HG03342 (cell line): ENCODE data around the gene FIGN.

Experiments
- ATAC-seq: cut with Tn5 transposase; IDR thresholded peaks from one replicate; pipeline ENCODE4 v1.9.1; 2021; ENCODE audit warnings: mild to moderate bottlenecking, moderate library complexity; ENCODE audit not compliant: unreplicated experiment

FIGN gene

GRCh38 chr2:163711699-163712098 lies 24.1 kb downstream of the FIGN start:
- ATAC-seq, result no peak

- no peak for ATAC-seq
Measured at GRCh38 chr2:163711258-163711657, 24.6 kb downstream of the FIGN start.

DNA sequence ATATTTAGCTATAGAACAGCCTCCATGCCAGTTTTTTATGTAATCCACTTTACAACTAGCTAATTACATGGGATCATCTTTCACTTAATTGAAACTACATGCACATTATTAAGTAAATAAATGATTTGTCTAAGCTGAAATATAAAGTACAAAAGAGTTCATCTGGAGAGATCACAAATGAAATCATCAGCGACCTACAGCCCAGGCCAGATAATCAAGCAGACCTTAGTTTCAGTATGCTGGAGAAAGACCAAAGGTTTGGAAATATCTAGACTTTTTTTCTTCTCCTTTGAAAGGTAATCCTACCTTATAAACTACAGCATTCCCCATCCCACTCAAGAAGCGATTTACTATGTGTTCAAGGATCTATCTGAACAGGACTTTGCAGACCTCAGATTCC lies 26.5 kb downstream of the FIGN start:
- no peak for ATAC-seq

DNA sequence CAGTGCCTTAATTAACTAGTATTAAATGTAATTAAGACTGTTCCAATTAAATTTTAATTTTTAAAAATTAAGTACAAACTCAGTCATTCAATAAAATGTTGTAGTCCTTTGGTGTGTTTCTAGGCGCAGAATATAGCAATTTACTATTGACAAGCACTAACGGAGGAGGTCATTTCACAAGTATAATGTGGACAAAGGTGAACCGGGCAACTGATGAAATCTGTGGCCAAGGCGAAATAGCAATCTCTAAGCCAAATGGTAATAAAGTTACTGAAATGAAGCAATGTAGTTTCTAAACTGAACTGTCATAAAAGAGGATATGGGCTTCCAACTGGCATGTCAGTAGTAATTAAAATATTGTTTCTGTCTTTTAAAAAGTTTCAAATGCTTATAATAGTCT lies 27.5 kb downstream of the FIGN start:
- no peak for ATAC-seq

DNA sequence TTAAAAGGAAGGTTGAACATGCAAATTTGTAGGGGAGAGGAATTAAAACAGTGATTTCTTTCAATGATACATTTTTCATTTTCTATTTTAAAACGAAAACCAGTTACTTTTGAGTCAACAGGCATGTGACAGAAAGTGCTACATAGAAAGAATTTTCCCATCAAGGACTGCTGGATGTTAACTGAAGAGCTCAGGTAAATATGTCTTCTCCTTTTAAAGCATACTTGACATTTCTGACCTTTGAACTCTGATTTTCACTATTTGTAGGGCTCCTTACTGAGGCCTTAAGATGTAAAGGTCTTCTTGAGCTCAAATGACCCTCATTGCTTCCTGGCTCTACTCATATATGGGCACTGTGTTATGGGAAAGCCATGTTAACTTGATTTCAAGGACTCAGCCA lies 32.4 kb downstream of the FIGN start:
- ATAC-seq, result no peak

DNA sequence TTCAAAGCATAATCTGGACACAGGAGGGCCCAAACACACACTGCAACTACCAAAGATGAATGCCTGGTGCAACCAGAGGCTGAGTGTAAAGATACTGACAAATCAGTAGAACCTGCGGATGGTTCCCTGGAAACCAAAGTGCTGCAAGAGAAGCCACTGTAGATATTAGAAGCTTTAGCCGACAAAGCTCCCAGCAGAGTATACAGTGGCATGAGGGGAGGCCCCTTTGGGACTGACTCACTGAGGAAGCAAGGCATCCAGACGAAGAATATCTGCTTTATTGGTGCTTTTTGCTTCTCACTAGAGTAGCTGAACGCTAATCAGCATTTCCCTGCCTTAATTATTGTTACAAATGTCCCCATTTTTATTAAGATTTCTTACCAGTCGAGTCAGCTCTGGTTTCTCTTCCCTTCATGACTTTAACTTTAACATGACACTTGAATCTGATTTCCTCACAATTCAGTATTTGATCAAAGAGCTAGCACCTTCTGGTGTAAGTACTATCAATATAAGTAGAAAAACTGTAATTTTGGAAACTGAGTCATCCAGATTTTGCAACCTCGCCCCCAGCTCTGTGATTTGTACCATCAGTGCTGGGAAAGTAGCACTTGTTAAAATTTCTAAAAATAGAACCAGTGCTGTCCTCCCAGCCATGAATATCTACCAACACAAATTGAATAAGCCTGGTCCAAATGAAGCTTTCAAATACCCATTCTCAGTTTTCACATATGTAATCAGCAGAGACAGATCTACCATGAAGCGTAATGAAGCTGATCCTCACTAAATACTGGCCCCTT lies 34.2 kb downstream of the FIGN start:
- ATAC-seq, result no peak

DNA sequence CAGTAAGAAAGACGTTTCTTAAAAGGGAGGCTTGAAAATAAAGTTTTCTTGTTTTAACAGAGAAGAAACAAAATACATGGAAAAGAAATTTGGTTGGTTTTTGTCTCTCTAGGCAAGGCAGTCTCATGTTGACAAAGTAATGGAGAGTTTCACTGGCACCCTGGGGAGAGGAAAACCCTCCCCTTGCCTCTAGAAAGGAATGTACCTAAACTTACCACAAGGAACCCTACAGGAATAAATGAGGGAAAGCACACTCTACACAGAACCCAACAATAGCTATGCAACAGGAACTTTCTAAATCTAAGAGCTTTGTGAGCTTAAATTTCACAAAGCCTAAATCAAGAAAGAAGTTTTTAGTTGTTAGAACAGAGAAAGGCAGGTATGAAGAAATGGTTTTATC lies 37.0 kb downstream of the FIGN start:
- ATAC-seq, result no peak

DNA sequence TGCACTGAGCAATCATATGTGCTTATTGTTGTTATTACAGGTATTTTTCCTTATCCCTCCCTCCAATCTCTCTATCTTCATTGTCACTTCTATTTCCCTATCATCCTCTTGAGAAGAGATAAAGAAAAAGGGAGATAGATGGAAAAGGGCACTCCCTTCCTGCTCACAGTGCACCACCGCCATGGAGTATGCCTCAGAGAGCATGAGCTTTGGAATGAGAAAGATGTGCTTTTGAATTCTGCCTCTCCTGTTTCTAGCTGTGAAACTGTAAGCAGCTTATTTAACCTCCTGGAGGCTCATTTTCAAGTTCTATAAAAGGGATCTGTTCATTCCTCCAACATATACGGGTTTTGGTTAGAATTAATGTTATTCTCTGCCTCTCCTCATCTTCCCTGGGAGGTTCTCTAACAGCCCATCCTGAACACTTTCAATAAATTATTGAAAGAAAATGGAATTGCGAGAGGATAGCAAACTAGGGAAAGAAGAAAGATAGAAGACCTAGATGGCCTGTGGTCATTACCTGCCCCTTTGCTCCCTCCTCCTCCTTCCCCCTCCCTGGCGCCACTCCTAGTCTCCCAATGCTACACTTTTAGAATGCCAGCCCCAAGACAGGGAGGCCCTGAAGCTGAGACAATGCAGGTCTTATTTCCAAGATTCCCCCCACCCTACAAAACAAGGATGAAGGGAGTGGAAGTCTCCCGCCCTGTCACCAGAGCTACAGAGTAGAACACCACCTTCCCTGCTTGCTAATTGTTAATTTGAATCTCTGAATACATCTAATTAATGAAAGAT lies 37.8 kb downstream of the FIGN start:
- no peak for ATAC-seq

DNA sequence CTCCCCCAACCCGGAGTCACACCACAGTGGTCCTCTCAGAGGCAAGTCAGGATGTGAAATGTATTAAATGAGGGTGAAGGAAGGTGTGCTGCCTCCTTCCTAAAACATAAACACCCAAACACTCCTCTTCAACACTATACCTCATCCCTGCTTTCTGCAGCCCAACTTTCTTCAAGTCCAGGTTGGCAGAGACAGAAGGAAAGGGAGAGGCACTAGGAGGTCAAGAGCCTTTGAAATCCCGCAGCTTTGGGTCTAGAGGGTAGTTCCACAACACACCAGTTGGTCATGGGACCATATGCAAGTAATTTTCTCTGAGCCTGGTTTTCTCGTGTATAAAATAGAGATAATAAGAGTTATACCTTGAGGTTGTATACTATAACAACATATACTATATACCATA lies 38.4 kb downstream of the FIGN start:
- no peak for ATAC-seq

GRCh38 chr2:163693484-163693883 lies 42.3 kb downstream of the FIGN start:
- no peak for ATAC-seq

GRCh38 chr2:163692611-163693482 lies 43.0 kb downstream of the FIGN start:
- no peak for ATAC-seq

DNA sequence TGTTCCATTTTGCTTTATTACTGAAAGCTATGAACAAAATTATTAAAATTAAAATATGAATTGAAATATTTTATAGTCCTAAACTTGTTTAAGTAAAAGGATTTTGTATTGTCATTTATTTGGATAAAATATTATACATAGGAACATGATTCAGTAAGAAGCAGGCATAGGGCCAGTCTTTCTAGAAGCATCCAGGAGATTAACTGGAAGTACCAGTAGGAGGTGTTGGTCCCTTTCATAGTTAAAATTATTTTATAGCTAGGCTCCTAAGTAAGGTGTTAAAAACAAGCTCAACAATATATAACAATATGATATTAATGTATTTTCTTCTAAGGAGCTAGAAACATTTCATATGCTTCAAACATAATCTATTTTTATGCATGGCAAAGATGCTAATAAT lies 43.7 kb downstream of the FIGN start:
- ATAC-seq, result no peak

- no peak for ATAC-seq
Measured at GRCh38 chr2:163690896-163691295, 44.9 kb downstream of the FIGN start.

DNA sequence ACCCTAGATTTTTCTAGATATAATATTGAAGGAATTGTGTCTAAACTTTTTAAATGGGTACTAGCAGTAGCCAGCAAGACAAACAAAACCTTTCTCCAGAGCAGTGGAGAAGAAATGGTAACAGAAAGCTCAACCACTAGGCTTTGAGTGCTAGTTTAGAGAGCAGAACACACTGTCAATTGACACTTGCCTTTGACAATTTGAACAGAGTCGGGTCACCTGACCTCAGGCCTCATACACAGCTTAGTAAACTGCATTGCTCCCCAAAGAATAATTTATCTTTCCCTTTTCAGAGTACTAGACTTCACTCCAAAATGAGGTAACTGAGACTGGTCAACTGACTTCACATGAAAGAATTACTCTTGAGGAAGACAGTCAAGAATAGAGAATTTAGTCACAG lies 48.6 kb downstream of the FIGN start:
- no peak for ATAC-seq

DNA sequence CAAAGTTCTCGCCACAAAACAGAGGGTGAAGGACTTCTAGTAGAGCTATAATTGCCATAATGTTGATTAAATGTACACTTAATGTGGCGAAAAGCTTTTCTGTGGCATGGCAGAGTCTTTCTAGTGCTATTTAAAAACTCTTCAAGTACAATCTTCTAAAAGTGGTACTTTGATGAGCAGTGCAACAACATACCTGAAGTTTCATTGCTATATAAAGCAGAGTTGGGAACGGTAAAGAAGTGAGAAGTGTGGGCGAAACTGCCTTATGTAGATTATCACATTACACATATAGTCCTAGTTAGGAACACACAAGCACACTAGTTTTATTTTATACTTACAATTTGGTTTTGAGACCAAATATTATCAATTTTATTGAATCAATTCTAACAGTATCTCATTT lies 49.5 kb downstream of the FIGN start:
- no peak for ATAC-seq

DNA sequence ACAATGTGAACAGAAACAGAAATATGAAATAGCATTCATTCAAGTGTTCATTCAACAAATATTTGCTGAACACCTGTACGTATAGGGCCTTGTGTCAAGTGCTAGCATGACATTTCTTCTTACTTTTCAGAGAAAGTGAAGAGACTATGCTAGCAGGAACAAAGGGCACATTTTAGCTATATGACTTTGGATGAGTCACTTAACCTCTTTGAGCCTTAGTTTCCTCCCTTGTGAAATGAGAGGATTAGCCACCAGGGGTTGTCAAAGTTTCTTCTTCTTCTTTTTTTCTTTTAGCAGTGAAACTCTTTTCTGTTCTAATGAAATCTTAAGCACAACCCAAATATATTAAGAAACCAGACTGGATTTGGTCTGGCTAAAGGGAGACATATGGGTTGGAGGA lies 53.1 kb downstream of the FIGN start:
- no peak for ATAC-seq

DNA sequence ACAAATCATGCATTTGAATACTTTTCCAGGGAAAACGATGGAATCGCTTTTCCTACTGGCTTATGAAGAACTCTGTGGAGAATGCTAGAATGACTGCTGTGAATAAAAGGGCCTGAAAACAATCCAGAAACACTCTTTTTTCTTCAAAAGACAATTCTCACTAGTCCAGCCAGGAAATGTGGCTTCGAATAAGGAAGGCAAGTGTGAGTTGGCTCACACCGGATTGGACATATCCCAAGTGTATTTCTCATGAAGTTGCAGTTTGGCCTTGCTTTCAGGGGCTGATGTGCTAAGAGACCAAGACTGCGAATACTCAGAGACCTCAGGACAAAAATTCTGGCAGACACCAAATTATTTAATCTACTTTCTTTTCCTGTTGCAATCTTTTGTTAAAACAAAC lies 54.1 kb downstream of the FIGN start:
- ATAC-seq, result no peak

DNA sequence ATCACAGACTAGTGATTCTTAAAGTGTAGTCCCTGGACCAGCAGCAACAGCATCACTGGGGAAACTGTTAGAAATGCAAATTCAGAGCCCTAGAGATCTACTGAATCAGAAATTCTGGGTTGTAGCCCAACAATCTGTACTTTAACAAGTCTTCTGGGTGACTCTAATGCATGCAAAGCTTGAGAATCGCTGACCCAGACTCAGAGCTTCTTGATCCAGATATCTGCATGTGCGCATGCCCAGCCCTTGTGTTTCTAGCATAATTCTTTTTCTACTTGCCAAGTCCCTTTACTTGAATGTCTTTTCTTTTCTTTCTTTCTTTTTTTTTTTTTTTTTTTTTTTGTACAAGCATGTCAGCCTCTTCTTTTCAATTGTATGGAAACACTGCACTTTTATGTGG lies 60.4 kb downstream of the FIGN start:
- ATAC-seq, result no peak

DNA sequence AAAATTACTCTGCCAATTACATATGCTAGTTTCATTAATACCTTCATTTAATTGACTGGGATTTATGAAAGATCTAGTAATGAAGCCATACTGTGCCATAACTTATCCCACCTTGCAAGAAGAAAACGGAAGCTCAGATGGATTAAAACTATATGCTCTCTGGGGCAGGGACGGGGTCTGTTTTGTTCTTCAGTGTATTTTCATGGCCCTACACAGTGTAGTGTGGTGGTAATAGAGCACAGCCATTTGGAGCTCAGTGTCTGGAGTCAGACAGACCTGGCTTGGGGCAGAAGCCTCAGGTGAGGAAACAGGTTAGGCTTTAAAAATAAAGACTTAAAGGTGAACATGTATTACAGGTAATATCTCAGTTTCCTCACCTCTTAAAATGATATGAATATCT lies 62.3 kb downstream of the FIGN start:
- no peak for ATAC-seq

DNA sequence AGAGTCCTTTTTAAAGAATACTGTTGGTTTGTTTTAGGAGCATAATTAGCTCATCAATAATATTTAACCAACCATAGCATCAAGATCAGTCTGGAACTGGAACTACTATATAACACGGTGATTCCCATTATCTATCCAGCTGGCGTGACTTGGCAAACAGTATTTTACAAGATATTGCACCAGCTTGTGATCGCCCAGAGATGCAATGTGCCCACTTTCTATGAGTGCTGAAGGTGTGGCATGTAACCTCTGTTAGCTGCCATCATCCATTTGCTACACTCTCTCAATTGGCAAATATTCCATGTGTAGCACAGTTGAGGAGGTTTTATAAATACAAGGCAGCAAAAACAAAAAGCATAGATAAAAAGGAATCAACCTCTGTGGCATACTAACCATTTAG lies 64.9 kb downstream of the FIGN start:
- no peak for ATAC-seq

GRCh38 chr2:163669506-163669905 lies 66.3 kb downstream of the FIGN start:
- ATAC-seq, result no peak
